Measurements from ENCODE around the gene SLC25A41. TPM values are rescaled to one million over a fixed set of nuclear protein-coding genes. Genes with fewer than 3 reads are reported as not detected.

SLC25A41 gene
- total and polyA plus RNA-seq, 4 donors = 0.23 to 1.8 TPM; not detected in 2

DNA sequence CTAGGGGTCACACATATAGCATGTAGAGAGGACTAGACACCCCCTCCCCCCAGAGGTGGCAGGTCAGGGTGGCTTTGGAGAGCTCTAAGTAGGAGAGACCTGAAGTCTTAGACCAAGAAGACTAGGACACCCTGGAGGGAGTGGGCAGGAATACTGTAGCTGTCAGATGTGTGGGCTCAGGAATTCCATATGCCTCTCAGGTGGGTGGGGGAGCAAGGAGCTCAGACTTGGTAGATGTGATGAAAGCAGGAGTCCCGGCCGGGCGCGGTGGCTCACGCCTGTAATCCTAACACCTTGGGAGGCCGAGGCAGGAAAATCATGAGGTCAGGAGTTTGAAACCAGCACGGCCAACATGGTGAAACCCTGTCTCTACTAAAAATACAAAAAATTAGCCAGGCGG lies 32.1 kb upstream of the SLC25A41 start:
- Histone ChIP-seq H3K4me1 (ENCODE audit: control insufficient read depth in 1 of 2, insufficient read depth in 2 of 2, low read length in 2 of 2) (no peaks in the 10 kb centered on the region), H3K27me3 (ENCODE audit: control insufficient read depth in 1 of 2, insufficient read depth in 2 of 2, low read length in 1 of 2) (no peaks in the 10 kb centered on the region), H3K36me3 (ENCODE audit: control insufficient read depth in 1 of 2, insufficient read depth in 2 of 2, low read length in 1 of 2) (no peaks in the 10 kb centered on the region), H3K9me3 (ENCODE audit: control insufficient read depth, low read length) (no peaks in the 10 kb centered on the region), H3K27ac (ENCODE audit: low read depth in 1 of 2, low read length in 2 of 2) (no peak overlapping the region), H3K4me3 (ENCODE audit: low read length in 2 of 2) (no peak overlapping the region)
- intact Hi-C loops (cut with DNase I) = no loop called here
- DNase-seq (no peak), ATAC-seq (ENCODE audit: low FRiP score) (no peak)
- 89 to 93% methylated on average over 8 of the region's 8 CpGs for WGBS, 2 donors

DNA sequence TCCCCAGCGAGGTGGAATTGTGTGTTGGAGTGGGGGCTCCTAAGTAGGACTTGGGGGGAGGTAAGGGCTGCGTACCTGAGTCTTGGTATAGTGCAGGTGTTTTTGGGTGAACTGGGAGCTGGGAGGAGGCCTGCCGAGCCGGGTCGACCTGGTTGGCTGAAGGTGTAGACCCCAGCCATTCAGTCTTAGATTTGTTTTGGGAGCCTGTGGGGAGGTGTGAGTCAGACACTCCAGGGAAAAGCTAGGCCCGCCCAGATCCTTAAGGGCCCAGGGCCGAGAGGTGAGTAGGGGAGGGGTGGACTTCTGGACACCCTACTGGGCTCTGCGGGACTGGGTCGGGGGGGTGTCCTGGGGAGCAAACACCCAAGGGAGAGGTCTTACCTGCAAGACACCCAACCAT lies 31.4 kb upstream of the SLC25A41 start:
- Histone ChIP-seq H3K36me3 (ENCODE audit: control insufficient read depth in 1 of 2, insufficient read depth in 2 of 2, low read length in 1 of 2) (no peaks in the 10 kb centered on the region), H3K9me3 (ENCODE audit: control insufficient read depth, low read length) (no peaks in the 10 kb centered on the region), H3K27ac (ENCODE audit: low read depth in 1 of 2, low read length in 2 of 2) (no peak overlapping the region), H3K4me3 (ENCODE audit: low read length in 2 of 2) (no peak overlapping the region), H3K27me3 (ENCODE audit: control insufficient read depth in 1 of 2, insufficient read depth in 2 of 2, low read length in 1 of 2) (no peaks in the 10 kb centered on the region), H3K4me1 (ENCODE audit: control insufficient read depth in 1 of 2, insufficient read depth in 2 of 2, low read length in 2 of 2) (no peaks in the 10 kb centered on the region)
- 37 to 39% methylated on average over 9 of the region's 9 CpGs for WGBS, 2 donors
- intact Hi-C loops (cut with DNase I) = no loop called here
- no peak for ATAC-seq (ENCODE audit: low FRiP score)
- no peak for DNase-seq

- H3K27ac ChIP-seq (ENCODE audit: low read depth in 1 of 2, low read length in 2 of 2) = no peak within 1 kb of the TSS
- WGBS, 2 donors = 2 to 3% methylated on average over 55 to 65 of the region's 65 CpGs
- no peaks in the 10 kb centered on the region for H3K36me3 ChIP-seq (ENCODE audit: control insufficient read depth in 1 of 2, insufficient read depth in 2 of 2, low read length in 1 of 2)
- no peaks in the 10 kb centered on the region for H3K4me1 ChIP-seq (ENCODE audit: control insufficient read depth in 1 of 2, insufficient read depth in 2 of 2, low read length in 2 of 2)
- no peak within 1 kb of the TSS for H3K4me3 ChIP-seq (ENCODE audit: low read length in 2 of 2)
- DNase-seq (no peak), ATAC-seq (ENCODE audit: low FRiP score) (no peak)
- intact Hi-C loops (cut with DNase I) = loop anchor here in 1 of 2 donors (5.0 kb wide), 1 partner anchor 273 kb away; the partner anchor contains the start of genes GPR108 and TRIP10
- H3K27me3 ChIP-seq (ENCODE audit: control insufficient read depth in 1 of 2, insufficient read depth in 2 of 2, low read length in 1 of 2) = no peaks in the 10 kb centered on the region
- H3K9me3 ChIP-seq (ENCODE audit: control insufficient read depth, low read length) = no peaks in the 10 kb centered on the region
Measured at GRCh38 chr19:6464070-6464873, 30.7 kb upstream of the SLC25A41 start, which contains the start of gene CRB3. Gene CRB3, plus strand, starts transcription at chr19:6464271. Its CDS starts 431 bp downstream, at chr19:6464702.

GRCh38 chr19:6460099-6460884 lies 26.7 kb upstream of the SLC25A41 start:
- Histone ChIP-seq H3K4me3 (ENCODE audit: low read length in 2 of 2) (peak overlapping the region; percentile 78 to 86), H3K9me3 (ENCODE audit: control insufficient read depth, low read length) (no peaks in the 10 kb centered on the region), H3K27ac (ENCODE audit: low read depth in 1 of 2, low read length in 2 of 2) (peak overlapping the region in 1 of 2 donors; percentile 41), H3K36me3 (ENCODE audit: control insufficient read depth in 1 of 2, insufficient read depth in 2 of 2, low read length in 1 of 2) (peaks cover 0 to 2% of the 10 kb centered on the region in 2 donors), H3K4me1 (ENCODE audit: control insufficient read depth in 1 of 2, insufficient read depth in 2 of 2, low read length in 2 of 2) (no peaks in the 10 kb centered on the region), H3K27me3 (ENCODE audit: control insufficient read depth in 1 of 2, insufficient read depth in 2 of 2, low read length in 1 of 2) (no peaks in the 10 kb centered on the region)
- intact Hi-C loops (cut with DNase I) = loop anchor here in 1 of 2 donors (5.0 kb wide), 1 partner anchor 277 kb away; the partner anchor contains the start of genes GPR108 and TRIP10
- ATAC-seq (ENCODE audit: low FRiP score) (peak; percentile 97), DNase-seq (peak; percentile 98 to 99)
- 0 to 1% methylated on average over 57 of the region's 57 CpGs for WGBS, 2 donors

DNA sequence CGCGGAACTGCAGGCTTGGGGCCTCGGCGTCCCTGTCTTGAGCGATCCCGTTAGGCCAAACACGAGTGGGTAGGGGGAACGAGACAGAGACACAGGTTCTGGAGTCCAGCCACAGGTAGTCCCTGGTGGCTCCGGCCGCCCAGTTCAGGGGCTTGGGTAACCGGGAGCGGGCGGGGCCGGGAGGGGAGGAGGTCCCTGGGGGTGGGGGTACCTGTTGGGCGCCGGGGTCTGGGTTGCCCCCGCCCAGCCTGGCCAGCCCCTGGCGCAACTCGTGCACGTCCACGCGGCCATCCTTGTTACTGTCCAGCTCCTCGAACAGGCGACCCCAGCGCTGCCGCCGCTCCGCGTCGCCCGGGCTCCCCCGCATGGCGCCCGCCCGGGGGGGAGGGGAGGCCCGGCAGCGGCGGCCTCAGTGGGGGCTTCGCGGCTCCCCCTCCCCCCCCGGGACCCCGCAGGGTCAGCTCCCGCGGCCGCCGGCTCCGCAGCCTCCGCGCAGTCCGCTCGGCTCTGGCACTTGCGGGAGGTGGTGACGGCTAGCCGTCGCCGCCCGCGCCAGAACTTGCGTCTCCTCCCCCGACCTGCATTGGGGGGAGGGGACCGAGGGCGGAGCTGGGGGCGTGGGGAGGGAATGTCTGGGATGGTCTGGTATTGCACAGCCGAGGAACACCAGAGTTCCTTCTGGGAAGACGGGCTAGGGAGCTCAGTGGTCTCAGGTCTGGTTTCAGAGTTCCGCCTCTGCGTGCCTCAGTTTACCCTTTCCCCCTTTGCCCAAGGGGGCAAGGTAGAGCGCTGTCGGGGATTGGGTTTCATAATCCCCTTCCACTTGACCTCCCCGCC lies 25.9 kb upstream of the SLC25A41 start, which contains the start of gene SLC25A23:
TSS of gene SLC25A23 (minus strand) at position 531 of the 837 bp plus-strand sequence. CDS start at position 367, 164 bp downstream.
- Histone ChIP-seq H3K27ac (ENCODE audit: low read depth in 1 of 2, low read length in 2 of 2) (peak within 1 kb of the TSS in 1 of 2 donors; percentile 41), H3K27me3 (ENCODE audit: control insufficient read depth in 1 of 2, insufficient read depth in 2 of 2, low read length in 1 of 2) (no peaks in the 10 kb centered on the region), H3K4me3 (ENCODE audit: low read length in 2 of 2) (peak within 1 kb of the TSS; percentile 78 to 86), H3K4me1 (ENCODE audit: control insufficient read depth in 1 of 2, insufficient read depth in 2 of 2, low read length in 2 of 2) (no peaks in the 10 kb centered on the region), H3K36me3 (ENCODE audit: control insufficient read depth in 1 of 2, insufficient read depth in 2 of 2, low read length in 1 of 2) (peaks cover 0 to 3% of the 10 kb centered on the region in 2 donors), H3K9me3 (ENCODE audit: control insufficient read depth, low read length) (no peaks in the 10 kb centered on the region)
- intact Hi-C loops (cut with DNase I) = loop anchor here in 1 of 2 donors (2.0 to 5.0 kb wide), 2 partner anchors 35 to 278 kb away; partner anchors contain the start of genes GPR108, KHSRP and TRIP10
- peak; percentile 82 to 89 for DNase-seq
- 1% methylated on average over 33 to 70 of the region's 70 CpGs for WGBS, 2 donors
- peak; percentile 83 for ATAC-seq (ENCODE audit: low FRiP score)

- H3K36me3 ChIP-seq (ENCODE audit: control insufficient read depth in 1 of 2, insufficient read depth in 2 of 2, low read length in 1 of 2) = peaks cover 0 to 5% of the 10 kb centered on the region in 2 donors
- H3K27ac ChIP-seq (ENCODE audit: low read depth in 1 of 2, low read length in 2 of 2) = no peak overlapping the region
- no peaks in the 10 kb centered on the region for H3K27me3 ChIP-seq (ENCODE audit: control insufficient read depth in 1 of 2, insufficient read depth in 2 of 2, low read length in 1 of 2)
- H3K4me3 ChIP-seq (ENCODE audit: low read length in 2 of 2) = peak overlapping the region; percentile 37 to 73
- no peaks in the 10 kb centered on the region for H3K9me3 ChIP-seq (ENCODE audit: control insufficient read depth, low read length)
- WGBS, 2 donors = 29 to 31% methylated on average over 15 to 16 of the region's 16 CpGs
- ATAC-seq (ENCODE audit: low FRiP score) = no peak
- H3K4me1 ChIP-seq (ENCODE audit: control insufficient read depth in 1 of 2, insufficient read depth in 2 of 2, low read length in 2 of 2) = no peaks in the 10 kb centered on the region
- no peak for DNase-seq
- intact Hi-C loops (cut with DNase I) = loop anchor here in 1 of 2 donors (2.0 kb wide), 1 partner anchor 34 kb away; the partner anchor contains the start of gene KHSRP
Measured at GRCh38 chr19:6458695-6459261, 25.2 kb upstream of the SLC25A41 start.

DNA sequence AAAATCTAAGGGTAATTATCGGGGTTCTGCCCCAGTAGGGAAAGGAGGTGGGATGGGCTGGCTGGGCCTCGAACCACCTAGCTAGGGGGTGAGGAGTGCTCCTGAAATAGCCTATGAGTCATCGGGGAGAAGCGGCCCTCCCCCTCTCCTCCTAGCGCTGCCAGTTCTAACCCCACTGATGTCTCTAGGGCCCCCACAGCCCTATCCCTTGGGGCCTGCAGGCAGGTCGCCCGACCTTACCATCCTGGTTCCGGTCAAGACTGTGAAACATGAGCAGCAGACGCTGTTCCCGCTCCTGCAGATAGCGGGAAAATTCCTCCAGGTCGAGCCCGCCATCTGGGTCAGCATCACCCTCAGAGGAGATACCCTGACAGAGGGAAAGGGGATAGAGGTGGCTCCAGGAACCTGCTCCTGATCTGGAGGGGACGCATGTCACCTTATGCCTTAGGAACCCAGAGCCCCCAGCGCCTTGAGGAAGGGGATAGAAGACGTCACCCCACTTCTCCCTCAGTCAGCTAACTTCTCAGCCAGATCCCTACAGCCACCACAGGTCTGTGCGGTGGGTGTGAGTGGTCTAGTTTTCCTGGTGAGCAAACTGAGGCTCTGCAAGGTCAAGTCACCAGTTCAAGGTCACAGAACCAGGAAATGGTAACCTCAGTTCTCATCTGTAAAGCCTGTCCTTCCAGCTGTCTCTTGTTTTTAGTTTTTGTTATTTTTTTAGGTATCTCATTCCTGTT lies 24.6 kb upstream of the SLC25A41 start:
- H3K27me3 ChIP-seq (ENCODE audit: control insufficient read depth in 1 of 2, insufficient read depth in 2 of 2, low read length in 1 of 2) = no peaks in the 10 kb centered on the region
- peaks cover 0 to 8% of the 10 kb centered on the region in 2 donors for H3K36me3 ChIP-seq (ENCODE audit: control insufficient read depth in 1 of 2, insufficient read depth in 2 of 2, low read length in 1 of 2)
- H3K9me3 ChIP-seq (ENCODE audit: control insufficient read depth, low read length) = no peaks in the 10 kb centered on the region
- H3K4me1 ChIP-seq (ENCODE audit: control insufficient read depth in 1 of 2, insufficient read depth in 2 of 2, low read length in 2 of 2) = no peaks in the 10 kb centered on the region
- DNase-seq (no peak), ATAC-seq (ENCODE audit: low FRiP score) (no peak)
- no peak overlapping the region for H3K27ac ChIP-seq (ENCODE audit: low read depth in 1 of 2, low read length in 2 of 2)
- intact Hi-C loops (cut with DNase I) = loop anchor here in 1 of 2 donors (2.0 kb wide), 1 partner anchor 33 kb away; the partner anchor contains the start of gene KHSRP
- 75 to 76% methylated on average over 17 of the region's 17 CpGs for WGBS, 2 donors
- H3K4me3 ChIP-seq (ENCODE audit: low read length in 2 of 2) = no peak overlapping the region

Measured in aorta (tissue), 5 donors.